GM18907 (cell line): ENCODE results near the gene KLRF1.

Experiments
- ATAC-seq: cut with Tn5 transposase; IDR thresholded peaks from one replicate; pipeline ENCODE4 v1.9.1; 2021; ENCODE audit warnings: mild to moderate bottlenecking, moderate library complexity; ENCODE audit not compliant: unreplicated experiment

The KLRF1 gene

DNA sequence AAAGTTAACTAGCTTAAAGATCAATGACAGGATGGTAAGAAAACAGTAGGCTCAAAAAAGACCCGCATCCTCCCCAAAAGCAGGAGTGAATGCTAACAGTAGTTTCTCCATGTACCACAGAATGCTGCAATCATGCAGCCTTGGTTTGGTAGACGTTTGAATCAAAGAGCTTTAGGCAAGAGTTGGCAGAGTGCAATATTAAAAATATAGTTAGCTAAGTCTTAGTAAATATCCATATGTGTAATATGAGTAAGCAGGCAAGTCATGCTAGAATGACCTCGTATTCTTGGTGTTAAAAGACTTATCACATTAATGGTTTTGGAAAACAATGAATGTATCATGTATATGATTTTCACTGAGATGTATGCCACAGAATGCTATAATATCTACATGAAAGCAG, 18.8 kb upstream of the KLRF1 start:
- no peak for ATAC-seq

DNA sequence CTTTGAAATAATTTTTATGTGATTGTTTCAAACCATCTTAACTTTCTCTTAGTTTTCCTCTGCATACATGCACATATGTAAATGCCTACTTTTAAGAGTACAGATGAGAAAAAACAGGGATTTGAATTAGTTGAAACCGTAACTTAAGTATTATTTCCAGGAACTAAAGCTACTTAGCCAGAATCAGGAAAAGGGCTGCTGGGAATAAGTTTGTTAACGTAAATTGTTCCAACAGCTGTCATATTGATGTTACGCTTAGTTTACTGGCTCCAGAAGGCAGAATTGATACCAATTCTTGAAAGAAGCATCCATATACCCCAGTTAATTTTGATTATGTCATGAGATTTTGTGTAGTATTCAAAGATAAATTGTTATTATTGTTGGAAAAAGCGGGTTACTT, 17.9 kb upstream of the KLRF1 start:
- no peak for ATAC-seq

DNA sequence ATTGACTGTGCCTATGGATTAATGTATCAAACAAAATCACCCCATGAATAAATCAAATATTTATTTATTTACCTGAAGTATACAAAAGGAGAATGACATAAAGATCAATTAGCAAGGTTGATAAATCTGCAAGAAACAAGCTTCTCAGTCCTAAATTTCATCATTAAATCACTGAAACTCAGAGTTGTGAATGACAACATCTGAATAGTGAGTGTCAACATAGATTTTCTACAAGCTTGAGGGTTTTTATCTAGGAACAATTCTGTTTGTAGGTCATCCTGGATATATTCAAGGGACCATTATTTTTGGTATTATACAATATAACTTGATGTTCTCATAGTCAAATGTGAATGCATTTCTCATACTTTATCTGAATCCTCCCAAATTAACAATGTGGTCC, 17.4 kb upstream of the KLRF1 start:
- no peak for ATAC-seq

DNA sequence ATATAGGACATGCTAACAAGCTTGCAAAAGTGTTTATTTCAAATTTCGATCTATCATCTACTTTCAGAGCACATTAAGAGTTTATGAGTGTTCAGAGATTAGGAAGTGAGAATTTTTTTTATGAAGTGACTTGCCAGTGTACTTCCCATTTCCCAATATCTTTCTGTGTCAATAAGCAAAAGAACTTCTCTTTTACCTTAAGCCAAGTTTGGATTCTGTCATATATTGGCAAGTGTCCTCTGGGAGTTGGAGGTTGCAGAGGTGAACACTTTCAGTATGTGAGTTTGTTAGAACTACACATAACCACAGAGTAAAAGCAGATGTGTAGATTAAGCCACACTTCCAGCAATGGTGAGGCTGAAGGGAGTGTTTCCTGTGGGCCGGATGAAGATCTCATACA, 16.6 kb upstream of the KLRF1 start:
- no peak for ATAC-seq

DNA sequence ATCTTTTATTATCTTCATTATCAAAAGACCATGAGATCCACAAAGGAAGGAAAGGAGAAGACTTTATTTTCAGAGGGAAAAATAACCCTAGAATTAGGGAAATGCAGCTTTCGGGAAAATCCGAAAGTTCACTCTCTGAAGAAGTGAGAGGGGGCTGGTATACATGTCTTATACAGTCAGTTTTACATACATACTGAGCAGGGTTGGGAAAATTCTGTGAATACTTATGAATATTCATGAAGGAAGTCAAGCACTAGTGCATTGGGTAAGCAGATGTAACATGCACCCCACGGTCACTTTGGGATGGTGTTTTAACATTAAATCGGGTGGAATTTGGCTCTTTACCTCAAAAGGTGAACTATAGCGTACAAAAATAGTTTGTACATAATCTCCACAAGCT, 15.7 kb upstream of the KLRF1 start:
- ATAC-seq, result no peak

DNA sequence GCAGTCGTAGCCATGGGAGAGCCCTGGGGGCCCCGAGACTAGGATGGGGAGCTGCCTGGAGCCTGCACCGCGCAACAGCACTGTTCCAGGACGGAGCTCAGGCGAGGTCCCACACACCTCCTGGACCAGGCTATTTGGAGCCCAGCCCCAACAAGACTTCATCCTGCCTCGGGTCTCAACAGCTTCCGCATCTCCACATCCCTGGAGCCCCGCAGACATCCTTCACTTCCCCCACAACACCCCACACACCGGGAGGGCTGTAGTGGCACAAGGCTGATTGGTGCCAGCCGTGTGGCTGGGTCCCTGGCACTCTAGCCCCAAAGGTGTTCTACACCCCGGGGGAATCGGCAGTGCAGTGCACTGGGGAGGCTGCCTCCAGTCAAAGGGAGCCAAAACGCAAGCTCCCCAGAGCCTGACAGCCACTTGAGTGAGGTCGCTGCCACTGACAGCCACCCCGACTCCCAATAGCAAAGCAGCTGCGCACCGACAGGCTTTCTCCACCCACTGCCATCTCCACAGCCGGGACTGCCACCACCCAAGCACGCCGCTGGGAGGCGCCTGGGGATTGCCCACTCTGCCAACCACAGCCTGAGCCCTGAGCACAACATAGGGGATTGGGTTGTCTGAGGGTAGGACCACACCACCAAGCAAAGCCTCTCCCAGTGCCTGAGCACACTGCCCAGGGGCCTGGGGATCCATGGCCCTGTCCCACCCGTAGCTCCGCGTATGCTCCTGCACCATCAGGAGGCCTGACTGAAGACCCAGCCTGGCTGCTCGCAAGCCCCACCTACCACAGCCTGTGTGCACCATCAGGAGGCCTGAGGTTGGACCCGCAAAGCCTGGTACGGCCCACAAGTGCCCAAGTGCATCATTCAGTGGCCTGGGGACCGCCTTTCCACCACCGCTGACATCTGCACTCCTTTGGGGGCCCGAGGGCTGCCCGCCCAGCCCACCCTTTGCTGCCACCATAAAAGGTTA, 13.2 kb upstream of the KLRF1 start:
- ATAC-seq, result peak; percentile 85

DNA sequence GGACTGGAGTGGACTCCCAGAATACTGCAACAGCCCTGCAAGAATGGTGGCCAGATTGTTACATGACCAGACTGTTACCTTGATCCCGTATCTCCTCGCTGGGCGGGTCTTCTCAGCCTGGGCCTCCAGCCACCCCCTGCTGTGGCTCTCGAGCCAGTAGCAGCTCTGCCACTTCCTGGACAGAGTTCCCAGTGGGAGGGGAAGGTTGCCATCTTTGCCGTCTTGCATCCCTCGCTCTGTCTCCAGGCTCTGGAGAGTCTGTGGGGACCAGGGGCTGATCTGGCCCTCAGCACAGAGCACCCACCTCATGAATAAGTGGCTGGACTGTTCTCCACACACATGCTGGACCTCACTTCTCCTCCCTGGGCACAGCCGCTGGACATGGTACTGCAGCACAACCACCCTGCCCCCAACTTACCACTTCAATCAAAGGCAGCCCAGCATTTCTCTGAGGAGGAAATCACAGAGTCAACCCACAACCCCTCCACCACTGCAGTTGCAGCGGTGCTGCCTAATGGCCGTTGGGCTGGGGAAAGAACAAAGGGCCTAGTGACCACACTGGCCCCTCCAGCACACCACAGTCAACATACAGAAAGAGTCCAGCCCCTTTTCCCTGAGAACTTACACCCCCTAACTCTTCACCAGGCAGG, 6.9 kb upstream of the KLRF1 start:
- ATAC-seq, result no peak

DNA sequence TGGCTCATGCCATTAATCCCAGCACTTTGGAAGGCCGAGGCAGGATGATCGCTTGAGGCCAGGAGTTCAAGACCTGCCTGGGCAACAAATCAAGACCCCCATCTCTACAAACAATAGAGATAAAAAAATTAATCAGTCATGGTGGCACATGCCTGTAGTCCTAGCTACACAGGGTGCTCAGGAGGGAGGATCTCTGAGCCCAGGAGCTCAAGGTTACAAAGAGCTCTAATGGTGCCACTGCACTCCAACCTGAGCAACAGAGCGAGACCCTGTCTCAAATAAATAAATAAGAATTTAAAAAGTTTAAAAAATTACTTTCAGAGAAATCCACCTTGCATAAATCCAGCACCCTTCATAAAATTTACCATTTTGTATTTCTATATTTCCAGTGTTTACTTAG, 2.2 kb downstream of the KLRF1 start:
- ATAC-seq, result no peak

DNA sequence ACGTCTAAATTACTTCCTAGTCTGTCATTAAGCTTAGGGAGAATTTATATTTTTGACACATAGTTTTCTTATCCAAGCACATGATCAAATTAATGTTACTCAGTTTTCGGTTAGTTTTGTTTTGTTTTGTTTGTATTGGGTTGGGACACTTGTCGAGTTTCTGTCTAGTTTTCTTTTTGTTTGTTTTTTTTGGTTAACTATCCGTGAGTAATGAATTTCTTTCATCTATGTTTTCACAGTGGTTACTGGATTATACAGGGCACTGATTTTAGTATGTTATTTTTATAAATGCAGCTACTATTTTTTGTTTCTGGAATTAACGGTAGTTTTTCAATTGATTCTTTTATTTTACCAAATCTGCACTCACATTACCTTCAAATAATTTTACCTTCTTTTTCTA, 2.7 kb downstream of the KLRF1 start:
- ATAC-seq, result no peak

DNA sequence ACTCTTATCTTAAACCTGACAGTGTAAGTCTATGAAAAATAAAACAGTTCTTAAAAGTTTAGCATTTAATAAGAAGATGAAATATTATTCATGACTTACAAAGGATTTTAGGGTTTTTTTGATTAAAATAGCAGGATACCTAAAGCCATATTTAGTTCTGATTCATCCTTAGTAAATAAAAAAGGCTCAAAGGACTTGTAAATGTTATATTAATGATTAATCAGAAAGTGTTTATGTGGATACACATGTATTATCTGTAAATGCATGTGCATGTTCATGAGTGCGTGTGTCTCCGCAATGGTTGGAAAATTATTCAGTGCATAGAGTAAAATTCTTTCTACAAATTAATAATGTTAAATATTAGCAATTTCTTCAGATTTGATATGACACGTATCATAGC, 4.4 kb downstream of the KLRF1 start:
- ATAC-seq, result no peak

DNA sequence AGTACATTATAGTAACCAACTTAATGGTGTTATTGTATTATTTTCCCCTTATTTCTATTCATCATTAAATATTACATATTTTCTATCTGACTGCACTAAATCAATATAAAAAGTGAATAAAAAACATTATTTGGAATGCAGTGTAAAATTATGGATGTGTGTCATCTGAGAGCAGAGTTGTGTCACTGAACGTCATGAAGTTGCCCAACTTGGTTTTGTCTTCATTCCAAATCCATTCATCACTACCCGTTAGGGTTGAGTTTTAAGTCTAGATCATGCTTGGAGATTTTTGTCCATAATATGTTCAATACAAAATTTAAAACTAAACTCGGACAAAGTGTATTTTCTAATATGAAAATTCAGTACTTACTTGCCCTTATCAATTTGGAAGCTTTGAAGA, 16.1 kb downstream of the KLRF1 start:
- no peak for ATAC-seq

DNA sequence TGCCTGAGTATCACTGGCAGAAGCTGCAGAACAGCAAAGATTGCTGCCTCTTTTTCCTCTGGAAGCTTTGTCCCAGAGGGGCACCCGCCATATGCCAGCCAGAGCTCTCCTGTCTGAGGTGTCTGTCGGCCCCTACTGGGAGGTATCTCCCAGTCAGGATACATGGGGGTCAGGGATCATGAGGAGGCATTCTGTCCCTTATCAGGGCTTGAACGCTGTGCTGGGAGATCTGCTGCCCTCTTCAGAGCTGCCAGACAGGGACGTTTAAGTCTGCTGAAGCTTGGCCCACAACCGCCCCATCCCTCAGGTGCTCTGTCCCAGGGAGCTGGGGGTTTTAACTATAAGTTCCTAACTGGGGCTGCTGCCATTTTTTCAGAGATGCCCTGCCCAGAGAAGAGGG, 21.6 kb downstream of the KLRF1 start:
- ATAC-seq, result no peak

DNA sequence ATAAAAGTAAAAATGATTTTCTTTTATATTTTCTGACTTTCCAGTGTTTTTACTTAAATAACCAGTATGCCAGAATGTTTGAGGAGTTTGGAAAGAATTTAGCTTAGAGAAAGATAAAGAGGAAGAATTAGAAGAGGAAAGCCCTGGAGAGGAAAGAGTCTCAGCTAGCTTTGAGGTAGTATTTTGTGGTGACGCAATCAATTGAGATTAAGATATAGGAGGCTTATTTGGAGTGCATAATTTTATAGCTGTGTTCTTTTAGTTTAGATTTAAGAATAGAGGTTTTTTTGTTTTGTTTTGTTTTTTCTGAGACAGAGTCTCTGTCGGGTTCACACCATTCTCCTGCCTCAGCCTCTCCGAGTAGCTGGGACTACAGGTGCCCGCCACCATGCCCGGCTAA, 23.8 kb downstream of the KLRF1 start:
- no peak for ATAC-seq

DNA sequence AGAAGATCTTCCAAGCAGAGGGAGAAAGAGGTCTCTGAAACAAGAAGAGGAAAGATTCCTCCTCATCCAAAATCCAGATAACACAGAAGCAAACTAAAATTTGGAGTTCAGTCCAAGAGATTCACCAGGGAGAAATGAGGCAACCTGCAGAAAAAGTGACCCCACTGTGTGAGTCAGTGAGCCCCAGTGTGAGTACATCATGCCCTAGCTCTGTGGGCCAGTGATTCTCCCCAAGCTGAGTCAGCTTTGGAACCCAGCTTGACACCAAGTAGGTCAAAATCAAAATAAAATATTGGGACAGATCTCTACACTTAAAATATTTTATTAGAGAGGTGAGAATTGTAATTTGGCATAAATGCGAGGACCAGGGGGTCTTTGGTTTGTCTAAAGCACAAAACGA, 24.6 kb downstream of the KLRF1 start:
- ATAC-seq, result no peak

DNA sequence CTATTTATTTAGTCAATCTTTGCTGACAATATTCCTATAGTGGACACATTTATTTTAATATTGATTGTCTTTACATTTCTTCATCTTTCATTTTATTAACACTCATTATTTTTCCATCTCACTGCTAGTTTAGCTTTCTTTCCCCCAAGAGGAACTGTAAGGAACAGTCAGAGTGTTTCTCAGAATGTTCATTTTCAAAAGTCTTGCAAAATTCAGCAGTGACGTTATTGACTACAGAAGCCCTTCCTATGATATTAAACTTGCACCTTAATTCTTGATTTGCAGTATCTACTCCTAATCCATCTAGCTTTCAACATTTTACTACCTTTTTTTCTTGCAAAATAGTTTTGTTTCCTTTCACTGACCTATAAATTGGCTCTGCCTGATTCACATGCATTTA, 28.9 kb downstream of the KLRF1 start:
- no peak for ATAC-seq

DNA sequence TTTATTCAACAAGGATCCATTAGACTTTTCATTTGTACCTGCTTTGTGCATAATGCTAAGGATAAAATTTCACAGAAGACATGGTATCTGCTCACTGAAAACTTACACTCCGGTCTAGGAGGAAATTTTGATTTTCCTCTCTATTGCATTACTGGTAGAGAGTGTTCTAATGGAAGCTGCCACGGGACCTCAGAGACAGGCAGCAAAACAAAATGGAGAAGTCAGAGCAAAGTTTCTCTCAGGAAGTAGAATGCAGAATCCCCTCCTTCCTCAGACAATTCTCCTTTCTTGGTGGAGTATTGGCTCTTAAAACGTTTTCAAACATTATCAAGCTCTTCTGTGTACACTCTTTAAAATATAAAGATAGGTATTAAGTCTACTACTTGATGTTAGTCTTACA, 29.6 kb downstream of the KLRF1 start:
- no peak for ATAC-seq

DNA sequence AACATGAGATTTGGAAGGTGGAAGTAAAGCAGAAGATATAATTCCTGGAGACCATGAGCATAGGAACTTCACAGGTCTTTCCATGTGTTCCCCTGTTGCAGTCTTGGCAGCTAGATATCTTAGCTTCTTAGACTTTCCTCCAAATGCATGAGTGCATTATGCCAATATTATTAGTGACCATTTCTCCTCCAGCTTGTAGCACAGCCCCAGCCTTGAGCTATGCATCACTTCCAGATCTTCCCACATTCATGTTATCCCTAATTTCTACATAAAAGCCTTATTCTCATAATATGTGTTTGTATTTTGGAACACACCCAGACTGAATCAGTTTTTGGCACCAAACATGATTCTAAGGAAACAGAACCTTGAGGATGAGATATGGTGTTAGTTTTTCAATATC, 30.9 kb downstream of the KLRF1 start:
- no peak for ATAC-seq

DNA sequence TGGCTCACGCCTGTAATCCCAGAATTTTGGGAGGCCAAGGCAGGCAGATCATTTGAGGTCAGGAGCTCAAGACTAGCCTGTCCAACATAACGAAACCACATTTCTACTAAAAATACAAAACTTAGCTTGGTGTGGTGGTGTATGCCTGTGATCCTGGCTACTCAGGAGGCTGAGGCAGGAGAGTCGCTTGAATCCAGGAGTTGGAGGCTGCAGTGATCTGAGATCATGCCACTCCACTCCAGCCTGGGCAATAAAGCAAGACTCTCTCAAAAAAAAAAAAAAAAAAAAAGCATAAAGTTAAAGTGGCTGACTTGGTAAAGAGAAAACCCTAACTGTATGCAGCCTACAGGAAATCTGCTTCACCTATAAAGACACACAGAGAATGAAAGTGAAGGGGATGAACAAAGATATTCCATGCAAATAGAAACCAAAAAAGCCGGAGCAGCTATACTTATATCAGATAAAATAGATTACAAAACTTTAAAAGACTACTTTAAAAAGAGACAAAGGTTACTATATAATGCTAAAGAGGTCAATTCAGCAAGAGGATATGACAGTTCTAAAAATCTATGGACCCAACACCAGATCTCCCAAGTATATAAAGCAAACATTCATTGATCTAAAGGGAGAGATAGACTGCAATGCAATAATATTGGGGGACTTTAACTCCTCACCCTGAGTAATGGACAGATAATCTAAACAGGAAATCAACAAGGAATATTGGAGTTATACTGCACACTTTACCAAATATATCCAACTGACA, 37.8 kb downstream of the KLRF1 start:
- no peak for ATAC-seq

DNA sequence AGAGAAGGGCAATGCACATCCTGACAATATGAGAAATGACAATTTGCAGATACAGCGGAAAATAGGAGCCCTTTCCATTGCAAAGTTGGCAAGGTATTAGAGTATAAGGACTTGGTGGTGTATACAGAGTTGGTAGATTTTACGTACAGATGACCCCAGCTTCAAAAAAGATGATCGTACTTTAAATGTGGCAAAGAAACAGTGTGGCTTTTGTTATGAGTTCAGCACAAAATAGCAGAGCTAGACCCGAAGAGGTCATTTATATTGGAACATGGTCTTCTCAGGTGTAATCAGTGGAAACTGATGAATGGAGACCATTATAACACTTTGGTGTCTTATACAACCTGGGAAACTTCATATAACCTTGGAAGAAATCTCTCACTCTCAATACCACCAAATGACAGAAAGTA, 39.6 kb downstream of the KLRF1 start:
- ATAC-seq, result no peak

DNA sequence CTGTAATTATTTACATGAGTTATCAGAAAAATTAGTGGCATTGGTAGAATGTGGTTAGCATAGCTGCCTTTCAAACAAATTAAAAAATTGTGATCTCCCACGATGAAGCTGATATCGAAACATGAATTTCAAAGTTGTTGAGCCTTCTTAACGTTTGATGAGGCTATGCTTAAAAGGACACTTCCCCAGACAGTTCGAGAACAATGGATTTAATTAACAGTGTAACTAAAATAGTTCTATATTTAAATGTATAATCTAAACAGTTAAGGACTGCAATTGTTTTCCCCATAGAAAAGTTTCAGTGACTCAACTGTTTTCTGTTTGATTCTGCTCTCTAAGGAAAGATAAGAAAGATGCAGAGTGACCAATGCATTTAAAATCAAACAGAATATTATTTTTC, 40.2 kb downstream of the KLRF1 start:
- ATAC-seq, result no peak

DNA sequence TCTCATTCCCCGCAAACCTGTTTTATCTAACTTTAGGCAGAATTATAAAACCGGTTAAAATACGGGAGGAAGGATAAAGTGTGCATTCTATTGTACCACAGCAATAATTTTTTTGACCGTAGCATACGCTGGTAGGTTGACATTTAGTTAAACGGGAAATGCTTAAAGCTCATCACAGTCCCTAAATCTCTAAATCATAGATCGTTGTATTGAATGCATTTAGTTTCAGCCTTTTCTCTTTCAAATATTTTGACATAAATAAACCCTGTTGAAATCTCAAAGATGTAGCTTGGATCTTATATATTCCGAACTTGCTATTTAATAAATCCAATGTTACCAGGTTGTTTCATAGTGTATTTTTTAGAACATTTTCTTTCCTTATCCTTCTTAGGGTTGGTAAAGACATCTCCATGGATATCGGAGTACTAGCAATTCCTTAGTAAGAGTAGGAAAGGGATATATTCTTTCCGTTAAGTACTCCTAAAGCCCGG, 41.1 kb downstream of the KLRF1 start:
- no peak for ATAC-seq

DNA sequence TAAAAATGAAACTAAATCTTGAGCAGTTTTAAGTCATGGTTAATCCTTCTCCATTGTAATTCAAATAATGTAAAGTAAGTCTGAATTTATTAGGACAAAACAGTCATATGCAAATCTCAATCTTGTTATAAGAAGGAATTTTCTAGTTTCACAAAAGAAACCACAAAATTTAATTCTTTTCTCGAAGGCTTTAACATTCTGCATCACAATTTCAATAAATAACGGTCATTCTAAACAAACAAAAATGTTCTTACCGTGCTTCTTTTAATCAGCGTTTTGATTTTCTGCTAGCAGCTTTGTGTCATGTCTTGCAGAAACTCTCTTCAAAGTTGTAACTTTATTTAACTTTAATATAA, 41.6 kb downstream of the KLRF1 start:
- no peak for ATAC-seq
